Spleen (tissue), 7 donors: ENCODE measurements around the gene TCF20.

Experiments used
- POLR2A ChIP-seq, 3 donors: fragments of 450-650 bp; IDR thresholded peaks; one replicate each; pipeline ENCODE4 v1.5.1; 2017; ENCODE audit warnings: antibody characterized with exemption in 3 of 3, mild to moderate bottlenecking in 1 of 3
- POLR2AphosphoS5 ChIP-seq, 3 donors: sonication (generic); formaldehyde crosslinking; IDR thresholded peaks; one replicate each; pipeline ENCODE4 v1.5.1; 2017; ENCODE audit warnings: antibody characterized with exemption in 3 of 3
- TF ChIP-seq, protein P1 (sequence below), 11 experiments: fragments of 200-600 bp in 7 of 11; fragments of 450-650 bp in 4 of 11; sonication (generic) in 4 of 11; IDR thresholded peaks in 8 of 11; conservative IDR thresholded peaks in 3 of 11; 1 replicate in 7 of 11; 2 replicates in 4 of 11; pipeline versions ENCODE4 v1.4.0 to v1.8.0; 2016 to 2021; ENCODE audit warnings: antibody characterized with exemption in 11 of 11, inconsistent platforms in 4 of 11, mild to moderate bottlenecking in 1 of 11
- donor health status: DM: no; HTN: no; CAD: no; lungs with moderate emphysema.
- donor health status: DM: no; HTN: no; CAD: no.
- donor health status: DM: no; HTN: no; CAD: no.

- TF ChIP-seq POLR2AphosphoS5 (IDR thresholded peaks at IDR 0.05) (no peak), POLR2A (IDR thresholded peaks at IDR 0.05) (no peak)
- TF ChIP-seq, protein P1, sequence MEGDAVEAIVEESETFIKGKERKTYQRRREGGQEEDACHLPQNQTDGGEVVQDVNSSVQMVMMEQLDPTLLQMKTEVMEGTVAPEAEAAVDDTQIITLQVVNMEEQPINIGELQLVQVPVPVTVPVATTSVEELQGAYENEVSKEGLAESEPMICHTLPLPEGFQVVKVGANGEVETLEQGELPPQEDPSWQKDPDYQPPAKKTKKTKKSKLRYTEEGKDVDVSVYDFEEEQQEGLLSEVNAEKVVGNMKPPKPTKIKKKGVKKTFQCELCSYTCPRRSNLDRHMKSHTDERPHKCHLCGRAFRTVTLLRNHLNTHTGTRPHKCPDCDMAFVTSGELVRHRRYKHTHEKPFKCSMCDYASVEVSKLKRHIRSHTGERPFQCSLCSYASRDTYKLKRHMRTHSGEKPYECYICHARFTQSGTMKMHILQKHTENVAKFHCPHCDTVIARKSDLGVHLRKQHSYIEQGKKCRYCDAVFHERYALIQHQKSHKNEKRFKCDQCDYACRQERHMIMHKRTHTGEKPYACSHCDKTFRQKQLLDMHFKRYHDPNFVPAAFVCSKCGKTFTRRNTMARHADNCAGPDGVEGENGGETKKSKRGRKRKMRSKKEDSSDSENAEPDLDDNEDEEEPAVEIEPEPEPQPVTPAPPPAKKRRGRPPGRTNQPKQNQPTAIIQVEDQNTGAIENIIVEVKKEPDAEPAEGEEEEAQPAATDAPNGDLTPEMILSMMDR (IDR thresholded peaks at IDR 0.05 in 8 of 11, conservative IDR thresholded peaks at IDR 0.05 in 3 of 11) = no peak
Measured at GRCh38 chr22:42228483-42228882, 42.0 kb downstream of the TCF20 start.
